ENCODE measurements around the gene CDK11B. TPM values are rescaled to one million over a fixed set of nuclear protein-coding genes. Genes with fewer than 3 reads are reported as not detected.

CDK11B gene
- total RNA-seq, 1 donor from 2014 or later, result 29.7 TPM

DNA sequence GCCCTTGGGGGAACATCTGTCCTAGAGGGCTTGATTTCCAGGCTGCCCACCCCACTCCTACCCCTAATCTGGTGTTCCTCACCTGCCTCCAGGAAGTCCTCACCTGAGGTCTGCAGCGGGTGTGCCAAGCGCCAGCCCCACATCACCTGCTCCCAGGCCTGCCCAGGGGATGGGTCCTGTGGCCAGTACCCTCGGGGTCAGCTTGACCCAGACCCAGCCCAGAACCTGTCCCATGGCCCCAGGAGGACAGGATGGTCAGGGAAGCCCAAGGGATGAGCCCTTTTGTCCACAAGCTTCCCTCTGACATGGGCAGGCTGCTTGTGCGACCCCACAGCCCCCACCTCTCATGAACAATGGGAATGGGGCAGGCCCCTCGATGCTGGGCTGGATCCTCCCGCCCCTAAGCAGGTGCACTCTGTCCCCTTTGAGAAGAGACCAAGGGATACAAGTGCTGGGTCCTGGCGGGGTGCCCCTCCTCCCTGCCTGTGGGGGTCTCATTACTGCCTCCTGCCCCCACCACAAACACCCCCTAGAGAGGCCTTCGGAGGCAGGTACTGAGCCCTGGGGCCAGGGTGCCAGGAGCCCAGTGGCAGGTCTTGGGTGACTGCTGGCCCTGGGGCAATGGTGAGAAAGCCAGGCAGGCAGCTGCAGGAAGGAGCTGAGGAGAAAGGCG is 40.3 kb downstream of the CDK11B start:
- no peaks in the 10 kb centered on the region for H3K27me3 Mint-ChIP-seq (ENCODE audit: unreplicated experiment)
- peaks cover 29% of the 10 kb centered on the region for H3K4me1 Mint-ChIP-seq (ENCODE audit: unreplicated experiment)
- DNase-seq (ENCODE audit: extremely low spot score, unreplicated experiment), result no peak

DNA sequence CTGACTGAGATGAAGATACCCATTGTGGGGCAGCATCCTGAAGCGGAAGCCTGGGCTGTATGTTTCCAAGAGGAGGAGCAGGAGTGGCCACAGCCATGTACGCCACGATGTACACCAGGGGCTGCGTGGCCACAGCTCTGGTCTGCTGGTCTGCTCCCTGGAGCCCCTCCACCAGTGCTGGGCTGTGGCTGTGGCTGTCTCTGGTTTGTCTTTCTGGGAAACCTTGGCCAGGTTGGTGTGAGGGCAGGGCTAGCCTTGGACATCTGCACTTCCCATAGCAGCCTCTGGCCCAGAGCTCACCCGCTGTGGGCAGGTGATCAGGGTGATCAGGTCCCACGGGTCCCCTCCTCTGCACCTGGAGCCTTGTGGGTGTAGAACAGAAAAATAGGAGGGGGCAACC is 40.9 kb downstream of the CDK11B start:
- H3K4me3 Mint-ChIP-seq (ENCODE audit: unreplicated experiment), result peak overlapping the region; percentile 83
- peaks cover 3% of the 10 kb centered on the region for H3K36me3 Mint-ChIP-seq (ENCODE audit: unreplicated experiment)
- TF ChIP-seq, protein P1, sequence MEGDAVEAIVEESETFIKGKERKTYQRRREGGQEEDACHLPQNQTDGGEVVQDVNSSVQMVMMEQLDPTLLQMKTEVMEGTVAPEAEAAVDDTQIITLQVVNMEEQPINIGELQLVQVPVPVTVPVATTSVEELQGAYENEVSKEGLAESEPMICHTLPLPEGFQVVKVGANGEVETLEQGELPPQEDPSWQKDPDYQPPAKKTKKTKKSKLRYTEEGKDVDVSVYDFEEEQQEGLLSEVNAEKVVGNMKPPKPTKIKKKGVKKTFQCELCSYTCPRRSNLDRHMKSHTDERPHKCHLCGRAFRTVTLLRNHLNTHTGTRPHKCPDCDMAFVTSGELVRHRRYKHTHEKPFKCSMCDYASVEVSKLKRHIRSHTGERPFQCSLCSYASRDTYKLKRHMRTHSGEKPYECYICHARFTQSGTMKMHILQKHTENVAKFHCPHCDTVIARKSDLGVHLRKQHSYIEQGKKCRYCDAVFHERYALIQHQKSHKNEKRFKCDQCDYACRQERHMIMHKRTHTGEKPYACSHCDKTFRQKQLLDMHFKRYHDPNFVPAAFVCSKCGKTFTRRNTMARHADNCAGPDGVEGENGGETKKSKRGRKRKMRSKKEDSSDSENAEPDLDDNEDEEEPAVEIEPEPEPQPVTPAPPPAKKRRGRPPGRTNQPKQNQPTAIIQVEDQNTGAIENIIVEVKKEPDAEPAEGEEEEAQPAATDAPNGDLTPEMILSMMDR (IDR thresholded peaks at IDR 0.05), result no peak
- H3K27ac Mint-ChIP-seq (ENCODE audit: unreplicated experiment), result no peak overlapping the region
- H3K4me1 Mint-ChIP-seq (ENCODE audit: unreplicated experiment), result peaks cover 31% of the 10 kb centered on the region
- H3K27me3 Mint-ChIP-seq (ENCODE audit: unreplicated experiment), result no peaks in the 10 kb centered on the region
- no peaks in the 10 kb centered on the region for H3K9me3 Mint-ChIP-seq (ENCODE audit: unreplicated experiment)
- no peak for DNase-seq (ENCODE audit: extremely low spot score, unreplicated experiment)

More for the DNA sequence above, 40.3 kb downstream of the CDK11B start:
- Mint-ChIP-seq H3K4me3 (ENCODE audit: unreplicated experiment) (no peak overlapping the region), H3K9me3 (ENCODE audit: unreplicated experiment) (no peaks in the 10 kb centered on the region), H3K36me3 (ENCODE audit: unreplicated experiment) (peaks cover 3% of the 10 kb centered on the region), H3K27ac (ENCODE audit: unreplicated experiment) (no peak overlapping the region)
- TF ChIP-seq, protein P1 (IDR thresholded peaks at IDR 0.05), result no peak

DNA sequence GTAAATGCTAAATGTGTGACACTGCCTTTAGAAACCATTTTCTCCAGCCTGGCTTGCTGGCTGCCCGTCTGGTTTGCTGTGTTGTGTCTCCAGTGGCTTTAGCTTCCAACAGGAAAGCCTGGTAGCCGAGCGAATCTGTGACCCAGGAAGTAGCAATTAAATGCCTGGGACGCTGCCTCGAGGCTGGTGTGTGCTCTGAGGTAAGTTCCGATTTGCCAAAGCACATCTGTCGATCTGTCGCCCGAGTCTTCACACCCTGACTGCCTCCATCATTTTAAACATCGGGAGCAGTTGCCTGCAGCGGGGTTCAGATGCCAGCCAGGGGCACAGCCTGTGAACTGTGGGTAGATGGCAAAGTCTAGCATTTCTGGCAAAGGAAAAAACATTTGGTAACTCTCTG is 41.3 kb downstream of the CDK11B start:
- Mint-ChIP-seq H3K36me3 (ENCODE audit: unreplicated experiment) (peaks cover 3% of the 10 kb centered on the region), H3K4me1 (ENCODE audit: unreplicated experiment) (peaks cover 31% of the 10 kb centered on the region), H3K9me3 (ENCODE audit: unreplicated experiment) (no peaks in the 10 kb centered on the region), H3K27me3 (ENCODE audit: unreplicated experiment) (no peaks in the 10 kb centered on the region), H3K4me3 (ENCODE audit: unreplicated experiment) (peak overlapping the region; percentile 83), H3K27ac (ENCODE audit: unreplicated experiment) (no peak overlapping the region)
- no peak for DNase-seq (ENCODE audit: extremely low spot score, unreplicated experiment)
- TF ChIP-seq, protein P1 (IDR thresholded peaks at IDR 0.05), result no peak

DNA sequence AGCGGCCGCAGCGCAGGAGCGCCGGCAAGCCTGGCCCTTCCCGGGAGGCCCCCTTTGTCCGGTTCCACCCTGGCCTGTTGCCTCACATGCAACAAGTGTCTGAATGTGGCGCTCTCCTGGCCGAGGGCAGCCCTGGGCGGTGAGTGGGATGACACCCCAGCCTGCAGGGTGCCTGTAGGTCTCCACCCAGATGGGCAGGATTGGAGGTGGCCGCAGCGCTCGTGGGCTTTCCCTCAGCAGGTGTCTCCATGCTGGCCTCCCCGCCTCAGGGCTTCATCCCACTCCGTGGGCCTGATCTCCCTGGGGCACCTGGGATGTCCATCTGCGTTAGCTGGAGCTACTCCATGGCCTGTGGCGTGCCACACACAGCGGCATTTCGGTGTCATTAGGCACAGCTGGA is 42.0 kb downstream of the CDK11B start:
- peak overlapping the region; percentile 83 for H3K4me3 Mint-ChIP-seq (ENCODE audit: unreplicated experiment)
- no peaks in the 10 kb centered on the region for H3K9me3 Mint-ChIP-seq (ENCODE audit: unreplicated experiment)
- TF ChIP-seq, protein P1 (IDR thresholded peaks at IDR 0.05), result no peak
- H3K4me1 Mint-ChIP-seq (ENCODE audit: unreplicated experiment), result peaks cover 34% of the 10 kb centered on the region
- no peak for DNase-seq (ENCODE audit: extremely low spot score, unreplicated experiment)
- peak overlapping the region; percentile 78 for H3K27ac Mint-ChIP-seq (ENCODE audit: unreplicated experiment)
- no peaks in the 10 kb centered on the region for H3K27me3 Mint-ChIP-seq (ENCODE audit: unreplicated experiment)
- H3K36me3 Mint-ChIP-seq (ENCODE audit: unreplicated experiment), result peaks cover 6% of the 10 kb centered on the region

DNA sequence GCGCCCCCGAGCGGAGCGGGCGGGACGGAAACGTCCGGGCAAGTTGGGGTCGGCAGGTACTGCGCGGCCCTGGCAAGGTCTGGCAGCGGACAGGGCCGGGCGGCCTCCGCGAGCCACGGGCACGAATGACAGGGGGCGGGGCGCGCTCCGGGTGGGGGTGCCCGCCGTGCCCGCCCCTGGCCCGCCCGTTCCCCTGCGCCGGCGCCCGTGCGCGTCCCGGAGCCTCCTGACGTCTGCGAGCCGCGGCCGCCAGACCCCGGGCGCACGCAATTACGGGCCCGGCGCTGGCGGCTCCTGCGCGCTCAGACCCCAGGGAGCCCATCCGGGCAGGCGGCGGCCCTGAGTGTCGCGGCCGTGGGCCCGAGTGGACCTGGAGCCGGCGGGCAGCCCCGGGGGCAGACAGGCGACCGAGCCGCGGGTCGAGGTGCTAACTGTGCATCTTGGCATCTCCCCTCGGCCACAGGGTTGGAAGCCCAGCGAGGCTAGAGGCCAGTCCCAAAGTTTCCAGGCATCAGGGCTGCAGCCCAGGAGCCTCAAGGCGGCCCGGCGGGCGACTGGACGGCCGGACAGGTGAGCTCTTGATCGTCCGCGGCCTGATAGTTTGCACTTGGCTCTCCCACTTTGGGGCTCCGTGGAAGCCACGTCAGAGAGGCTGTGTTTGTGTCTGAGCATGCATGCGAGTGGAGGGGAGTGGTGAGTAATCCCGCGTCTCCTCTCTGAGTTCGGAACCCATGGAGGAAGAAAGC is 42.6 kb downstream of the CDK11B start:
- TF ChIP-seq, protein P1 (IDR thresholded peaks at IDR 0.05), result no peak
- no peaks in the 10 kb centered on the region for H3K9me3 Mint-ChIP-seq (ENCODE audit: unreplicated experiment)
- DNase-seq (ENCODE audit: extremely low spot score, unreplicated experiment), result no peak
- H3K36me3 Mint-ChIP-seq (ENCODE audit: unreplicated experiment), result peaks cover 6% of the 10 kb centered on the region
- H3K27me3 Mint-ChIP-seq (ENCODE audit: unreplicated experiment), result no peaks in the 10 kb centered on the region
- peak overlapping the region; percentile 78 for H3K27ac Mint-ChIP-seq (ENCODE audit: unreplicated experiment)
- peaks cover 34% of the 10 kb centered on the region for H3K4me1 Mint-ChIP-seq (ENCODE audit: unreplicated experiment)
- H3K4me3 Mint-ChIP-seq (ENCODE audit: unreplicated experiment), result peak overlapping the region; percentile 83

Measured in osteocyte (in vitro differentiated cells).